ENCODE measurements around the gene TMC2.

- TF ChIP-seq EZH2phosphoT487 (conservative IDR thresholded peaks at IDR 0.05; ENCODE audit: low read length) (no peak), CTCF (IDR thresholded peaks at IDR 0.05; ENCODE audit: insufficient read depth, low read length, poor library complexity, severe bottlenecking) (no peak)
These were observed 8.6 kb upstream of the TMC2 start for GRCh38 chr20:2527762-2528161.
